Amniotic epithelial cell (primary cell): Measurements from ENCODE around the gene COPS4.
"Not testable (repeated sequence)": the region's sequence is repeated elsewhere in the genome, so short reads cannot be mapped to it uniquely, and the experiment has no call there.

Source experiments
- DNase-seq: peaks from one replicate; pipeline ENCODE4 v3.0.0-alpha.2; 2010; ENCODE audit warnings: low read depth

Gene COPS4

DNA sequence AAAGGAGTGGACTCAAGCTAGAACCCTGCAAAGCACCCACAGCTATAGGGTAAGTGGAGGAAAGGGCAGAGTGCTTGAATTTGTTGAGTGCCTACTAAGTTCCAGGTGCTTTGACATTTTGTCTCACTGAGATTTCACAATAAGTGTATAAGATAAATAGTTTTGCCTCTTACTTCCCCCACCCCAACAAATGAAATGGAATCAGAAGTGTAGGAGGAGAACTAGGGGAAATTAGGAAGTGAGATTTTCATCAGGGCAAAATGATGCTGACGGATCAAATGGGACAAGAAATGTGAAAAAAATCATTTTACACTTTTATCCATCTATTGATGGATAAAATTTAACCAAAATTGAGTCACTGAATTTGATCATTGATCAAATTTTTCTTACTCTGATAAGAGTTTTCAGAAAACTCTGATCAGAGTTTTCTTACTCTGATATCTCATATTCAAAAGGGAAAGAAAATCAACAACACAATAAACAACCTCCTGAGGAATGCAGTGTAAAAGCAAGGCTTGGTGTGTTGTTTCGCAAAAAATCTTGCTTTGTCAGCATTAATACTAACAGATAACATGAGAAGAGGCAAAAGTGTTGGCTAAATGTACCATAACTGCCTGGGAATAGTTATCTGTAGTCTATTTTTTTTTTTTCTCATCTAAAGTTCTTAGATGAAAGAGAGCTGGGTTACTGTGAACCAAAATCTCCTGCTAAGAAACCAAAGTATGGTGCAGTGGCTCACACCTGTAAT lies 54.6 kb downstream of the COPS4 start:
- DNase-seq, result no peak

DNA sequence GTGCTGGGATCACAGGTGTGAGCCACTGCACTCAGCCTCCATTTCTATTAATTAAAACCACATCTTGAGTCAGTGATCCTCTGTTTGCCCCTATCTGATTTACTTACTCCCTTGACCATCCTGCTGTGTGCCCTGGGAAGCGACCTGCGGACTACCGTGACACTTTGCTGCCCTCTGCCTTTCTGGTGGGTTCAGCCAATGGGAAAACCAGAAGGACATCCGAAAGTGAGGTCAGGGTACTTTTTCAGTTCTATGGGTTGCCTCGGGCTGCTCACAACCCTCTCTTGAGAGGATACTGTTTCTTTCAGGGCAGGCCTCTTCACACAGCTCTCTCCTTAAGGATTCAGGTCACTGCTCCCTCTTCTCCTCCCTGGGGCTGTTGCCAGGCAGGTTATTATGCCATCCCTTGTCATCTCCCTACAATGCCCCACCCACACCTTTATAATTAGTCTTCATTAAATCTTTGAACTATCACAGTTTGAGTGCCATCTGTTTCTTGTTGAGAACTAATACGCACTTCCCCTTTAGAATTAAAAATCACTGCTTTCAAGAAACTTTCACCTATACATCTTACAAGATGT lies 58.2 kb downstream of the COPS4 start:
- DNase-seq, result no peak

DNA sequence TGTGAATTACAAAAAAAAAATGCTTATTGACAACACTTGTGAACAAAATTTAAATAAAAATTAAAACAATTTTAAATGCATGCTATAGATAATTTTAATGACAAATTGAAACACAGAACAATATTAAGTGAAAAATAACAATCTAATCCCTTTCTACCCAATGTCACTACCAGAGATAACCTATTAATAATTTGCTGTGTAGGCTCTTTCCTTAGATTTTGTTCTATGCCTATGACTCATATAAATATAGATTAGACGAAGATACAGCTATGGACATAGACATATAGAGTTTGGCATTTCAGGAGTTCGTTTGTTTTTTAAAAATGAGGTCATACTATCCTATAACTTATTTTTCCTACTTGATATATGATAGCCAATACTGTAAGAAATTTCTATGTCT lies 61.4 kb downstream of the COPS4 start:
- no peak for DNase-seq

DNA sequence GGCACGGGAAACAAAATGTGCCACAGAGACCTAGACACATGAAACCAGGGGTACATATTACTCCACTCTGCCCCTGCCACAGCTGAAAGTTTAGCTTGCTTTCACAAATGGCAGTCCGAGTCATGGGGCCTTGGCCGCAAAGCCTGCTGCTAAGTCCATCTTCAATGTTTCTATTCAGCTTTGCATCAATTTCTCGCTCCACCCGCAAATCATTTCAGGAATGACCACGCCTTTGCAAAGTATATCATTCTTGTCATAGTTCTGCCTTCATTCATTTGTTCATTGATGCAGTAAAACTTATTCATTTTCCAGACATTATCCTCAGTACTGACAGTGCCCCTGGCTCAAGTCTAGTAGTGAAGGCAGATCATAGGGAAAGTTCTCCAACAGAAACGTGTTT lies 70.0 kb downstream of the COPS4 start:
- DNase-seq, result no peak

DNA sequence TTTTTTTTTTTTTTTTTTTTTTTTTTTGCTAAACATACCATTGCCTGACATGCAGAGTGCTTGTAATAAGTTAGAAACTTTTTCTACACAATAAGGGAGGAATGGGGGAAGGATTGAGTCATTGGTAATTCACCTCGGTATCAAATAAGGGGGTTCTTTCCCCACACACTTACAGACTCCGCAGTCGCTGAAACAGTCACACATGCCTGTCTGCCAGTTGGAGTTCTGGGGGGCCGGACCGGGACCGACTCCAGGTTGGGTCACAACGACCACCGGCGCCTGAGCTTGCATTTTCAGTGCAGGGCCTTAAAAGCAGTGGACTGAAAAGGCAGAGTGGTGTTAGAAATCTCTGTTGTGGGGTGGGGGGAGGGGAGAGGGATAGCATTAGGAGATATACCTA lies 72.6 kb downstream of the COPS4 start:
- DNase-seq, result no peak

DNA sequence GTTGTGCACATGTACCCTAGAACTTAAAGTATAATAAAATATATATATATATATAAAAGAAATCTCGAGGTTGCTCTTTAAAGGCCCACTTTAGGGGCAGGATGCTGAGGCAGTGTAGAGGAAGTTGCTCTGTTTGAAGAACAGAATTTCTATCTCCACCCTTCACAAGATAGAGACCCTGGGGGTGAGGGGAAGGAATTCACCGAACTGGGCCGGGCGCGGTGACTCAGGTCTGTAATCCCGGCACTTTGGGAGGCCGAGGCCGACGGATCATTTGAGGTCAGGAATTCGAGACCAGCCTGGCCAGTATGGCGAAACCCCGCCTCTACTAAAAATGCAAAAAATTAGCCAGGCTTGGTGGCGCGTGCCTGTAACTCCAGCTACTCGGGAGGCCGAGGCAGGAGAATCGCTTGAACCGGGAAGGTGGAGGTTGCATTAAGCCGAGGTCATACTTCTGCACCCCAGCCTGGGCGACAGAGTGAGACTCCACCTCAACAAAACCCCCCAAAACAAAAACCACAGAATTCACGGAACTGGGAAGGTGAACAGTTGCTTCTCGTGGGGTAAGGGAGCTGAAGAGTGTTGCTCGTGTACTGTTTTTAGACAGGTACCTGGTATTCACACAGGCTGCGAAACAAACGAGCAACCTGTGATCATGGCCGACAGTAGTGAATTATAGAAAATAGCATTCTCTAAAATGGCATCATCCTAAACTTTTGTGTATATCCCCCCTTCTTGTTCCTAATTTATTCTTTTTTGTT lies 73.3 kb downstream of the COPS4 start:
- DNase-seq, result no peak

DNA sequence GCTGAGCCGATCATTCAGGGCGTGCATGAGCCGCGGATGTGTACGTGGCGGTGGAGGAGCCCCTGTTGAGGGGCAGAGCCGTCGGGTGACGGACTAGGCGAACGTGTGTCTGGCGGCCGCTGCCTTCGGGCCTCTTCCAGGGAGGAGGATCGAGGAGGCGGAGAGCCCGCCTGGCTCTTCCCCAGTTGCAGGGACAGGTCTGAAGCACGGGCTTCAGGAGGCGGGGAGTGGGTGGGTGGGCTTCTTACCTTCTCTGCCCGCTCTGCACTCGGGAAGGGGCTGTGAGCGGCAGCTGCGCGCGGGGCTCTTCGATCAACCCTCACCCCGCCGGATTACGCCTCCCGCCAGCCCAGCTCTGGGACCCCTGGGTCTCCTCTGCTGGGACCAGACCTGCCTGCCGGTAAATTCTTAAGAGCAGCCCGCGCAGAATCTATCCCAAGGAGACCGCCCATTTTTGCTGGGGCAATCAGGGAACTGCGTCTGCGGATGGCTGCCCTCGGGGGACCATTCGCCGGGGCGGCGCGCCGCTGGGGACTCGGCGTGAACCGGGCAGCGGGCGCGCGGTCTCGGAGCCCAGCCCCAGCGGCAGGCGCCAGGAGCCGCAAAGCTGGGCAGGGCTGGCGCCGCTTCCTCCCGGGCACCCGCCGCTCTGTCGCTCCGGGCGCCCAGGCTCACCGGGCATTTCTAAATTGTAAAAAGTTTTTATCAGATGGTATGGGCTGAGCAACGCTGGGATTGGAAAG lies 74.7 kb downstream of the COPS4 start:
- DNase-seq, result no peak

DNA sequence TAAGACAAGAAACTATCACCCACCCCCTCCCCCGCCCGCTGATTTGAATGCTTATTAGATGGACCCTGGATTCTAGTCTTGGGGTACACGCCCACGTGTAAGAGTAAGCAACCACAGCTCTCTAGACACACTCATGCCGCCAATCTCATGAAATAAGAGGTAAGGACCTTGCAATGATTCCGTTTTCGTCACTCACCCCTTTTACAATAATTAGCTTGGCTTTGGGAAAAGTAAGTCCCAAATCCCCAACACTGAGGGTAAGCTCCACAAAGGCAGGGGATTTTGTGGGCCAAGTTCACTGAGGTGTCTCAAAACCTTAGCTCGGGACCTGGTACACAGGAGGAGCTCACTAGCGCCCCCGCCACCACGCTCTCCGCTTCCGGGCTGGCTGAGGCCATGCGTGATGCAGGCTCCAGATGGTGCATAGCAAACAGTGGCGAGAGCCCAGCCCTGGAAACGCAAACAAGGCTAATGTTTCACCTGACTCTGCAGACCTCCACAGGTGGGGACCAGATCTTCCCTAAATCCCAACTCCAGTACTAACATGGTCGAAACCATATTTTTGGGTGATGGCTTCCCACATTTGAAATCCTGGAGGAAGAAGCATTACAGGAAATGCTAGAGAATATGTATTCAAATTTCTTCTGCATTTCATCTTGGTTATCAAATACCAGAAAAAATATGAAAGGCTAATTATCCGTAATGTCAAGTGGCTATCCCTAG lies 75.4 kb downstream of the COPS4 start:
- DNase-seq, result peak; percentile 66

DNA sequence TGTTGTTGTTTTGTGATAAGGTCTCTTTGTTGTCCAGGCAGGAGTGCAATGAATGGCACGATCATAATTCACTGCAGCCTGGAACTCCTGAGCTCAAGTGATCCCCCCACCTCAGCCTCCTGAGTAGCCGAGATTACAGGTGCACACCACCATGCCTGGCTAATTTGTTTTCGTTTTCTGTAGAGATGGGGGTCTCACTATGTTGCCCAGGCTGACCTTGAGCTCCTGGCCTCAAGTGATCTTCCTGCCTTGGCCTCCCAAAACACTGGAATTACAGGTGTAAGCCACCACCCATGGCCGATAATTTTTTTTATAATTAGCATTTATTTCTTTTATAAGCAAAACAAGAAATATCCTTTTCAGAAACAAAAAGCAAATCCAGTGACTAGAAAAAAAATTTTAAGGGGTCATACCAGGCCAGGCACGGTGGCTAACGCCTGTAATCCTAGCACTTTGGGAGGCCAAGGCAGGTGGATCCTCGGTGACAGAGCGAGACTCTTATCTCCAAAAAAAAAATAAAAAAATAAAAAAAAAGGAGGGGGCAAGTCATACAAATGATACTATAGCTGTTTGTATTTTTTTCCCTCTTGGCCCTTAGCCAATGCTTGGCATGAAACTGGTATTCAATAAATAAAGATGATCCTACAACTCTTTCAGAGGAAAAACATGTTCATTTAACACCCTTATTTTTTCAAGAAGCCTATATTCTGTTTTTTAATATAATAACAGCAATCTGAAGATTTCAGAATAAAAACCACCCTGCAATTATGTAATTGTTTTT lies 76.2 kb downstream of the COPS4 start:
- no peak for DNase-seq

DNA sequence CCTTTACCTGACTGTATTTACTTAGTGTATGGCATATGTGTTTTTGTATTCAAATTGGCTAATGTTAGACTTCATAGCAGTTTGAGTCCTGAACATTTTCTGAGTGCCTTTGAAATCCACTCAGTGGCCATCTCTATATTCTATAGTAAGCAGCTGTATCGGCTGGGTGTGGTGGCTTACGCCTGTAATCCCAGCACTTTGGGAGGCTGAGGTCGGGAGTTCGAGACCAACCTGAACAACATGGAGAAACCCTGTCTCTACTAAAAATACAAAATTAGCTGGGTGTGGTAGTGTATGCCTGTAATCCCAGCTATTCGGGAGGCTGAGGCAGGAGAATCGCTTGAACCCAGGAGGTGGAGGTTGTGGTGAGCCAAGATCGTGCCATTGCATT lies 76.8 kb downstream of the COPS4 start:
- not testable (repeated sequence) for DNase-seq

DNA sequence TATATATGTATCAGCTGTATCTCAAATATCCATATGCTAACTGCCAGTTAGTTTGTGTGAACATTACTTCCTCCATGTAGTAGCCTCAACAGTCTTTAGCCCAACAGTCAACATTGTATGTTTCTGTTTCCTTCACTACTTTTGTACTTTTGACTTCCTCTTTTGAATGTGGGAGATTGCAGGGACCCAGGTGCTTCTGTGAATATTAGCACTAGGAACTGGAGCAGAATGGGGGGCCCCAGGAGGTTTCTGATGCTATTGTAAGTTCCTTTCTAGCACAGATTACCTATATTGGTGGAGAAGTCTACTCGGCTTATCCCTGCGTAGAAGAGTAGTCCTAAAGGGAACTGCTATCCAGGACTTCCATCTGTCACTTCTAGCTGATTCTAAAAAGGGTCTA lies 77.2 kb downstream of the COPS4 start:
- DNase-seq, result no peak

DNA sequence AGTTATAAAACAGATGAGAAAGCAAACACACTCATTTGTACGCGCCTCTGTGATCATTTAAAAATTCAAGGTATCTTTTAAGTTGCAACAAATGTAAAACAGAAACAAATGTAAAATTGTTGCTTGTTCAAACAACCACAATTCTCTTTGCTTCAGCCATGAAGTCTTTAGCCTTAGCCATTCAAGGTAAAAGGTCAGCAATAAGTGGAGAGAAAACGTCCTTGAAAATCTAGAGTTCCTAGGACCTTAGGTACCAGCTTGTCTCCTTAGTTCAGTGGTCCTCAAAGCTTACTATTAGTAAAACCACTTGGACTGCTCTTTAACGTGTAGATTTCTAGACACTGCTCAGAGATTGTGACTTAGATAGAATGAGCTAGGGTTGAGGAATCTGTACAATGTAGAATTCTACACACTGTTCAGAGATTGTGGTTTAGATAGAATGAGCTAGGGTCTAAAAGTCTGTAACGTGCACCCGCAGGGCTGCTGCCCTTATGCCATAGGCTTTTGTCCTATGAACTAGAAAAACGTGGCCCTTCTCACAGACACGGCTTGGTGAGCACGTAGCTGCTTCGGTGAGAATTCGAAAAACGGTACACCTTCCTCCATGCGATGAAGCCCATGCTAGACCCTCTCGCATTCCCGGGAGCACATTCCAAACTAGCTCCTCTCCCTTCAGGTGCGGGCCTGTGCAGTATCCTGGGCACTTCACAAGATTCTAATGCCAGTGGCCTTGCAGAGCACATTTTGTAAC lies 77.9 kb downstream of the COPS4 start:
- DNase-seq, result peak; percentile 72

DNA sequence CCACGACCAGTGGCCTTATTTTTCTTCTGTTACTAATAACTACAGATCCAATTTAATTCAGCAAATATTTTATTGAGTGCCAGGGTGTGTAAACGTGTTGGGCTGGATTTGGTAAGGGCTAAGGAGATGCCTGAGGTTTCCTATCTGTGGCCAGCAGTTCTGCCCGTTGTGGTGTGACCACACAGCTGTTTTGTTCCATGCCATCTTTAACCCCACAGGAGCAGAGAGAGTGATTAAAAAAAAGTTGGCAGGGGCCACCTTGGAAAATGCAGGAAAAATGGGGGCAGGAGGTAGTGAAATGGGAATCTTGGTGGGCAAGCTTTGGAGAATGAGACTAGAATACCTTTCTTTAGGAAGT lies 78.4 kb downstream of the COPS4 start:
- DNase-seq, result peak; percentile 44

DNA sequence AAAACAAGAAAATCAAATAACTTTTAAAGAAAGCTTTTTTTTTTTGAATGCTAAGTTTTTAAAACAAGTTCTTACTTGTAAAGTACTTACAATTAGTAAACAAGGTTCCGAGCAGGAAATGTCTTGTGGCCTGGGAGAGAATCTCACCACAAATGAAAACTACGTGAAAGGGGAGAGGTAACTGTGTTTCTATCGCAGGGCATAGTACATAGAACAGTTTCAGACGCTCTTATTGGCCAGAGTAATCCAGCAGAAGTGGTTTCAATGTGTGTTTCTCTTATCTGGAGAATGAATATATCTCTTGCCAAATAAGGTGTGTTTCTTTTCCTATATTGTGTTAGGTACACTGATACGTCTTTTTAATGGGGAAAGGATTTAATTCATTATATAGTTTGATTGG lies 79.6 kb downstream of the COPS4 start, which contains the start of gene PLAC8:
PLAC8 (minus strand) TSS at position 154 of the 400 bp plus-strand sequence. CDS start 6,808 bp downstream, outside the sequence.
- DNase-seq, result peak; percentile 59

DNA sequence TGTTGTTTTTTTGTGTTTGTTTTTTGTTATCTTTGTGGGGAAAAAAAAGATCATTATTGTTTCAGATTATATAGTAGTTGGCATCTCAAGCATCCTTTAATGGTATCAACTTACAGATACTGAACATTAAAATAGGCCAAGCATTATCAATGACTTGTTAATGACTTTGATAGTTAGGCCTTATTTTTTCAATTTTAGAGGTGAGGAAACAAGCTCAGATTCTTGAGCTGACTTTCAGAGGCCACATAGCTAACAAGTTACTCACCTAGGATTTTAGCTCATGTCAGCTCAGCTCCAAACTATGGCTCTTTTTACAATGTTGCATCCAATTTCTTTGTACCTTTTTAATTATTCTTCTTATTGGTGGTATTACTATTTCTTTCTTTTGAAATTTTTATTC lies 80.0 kb downstream of the COPS4 start:
- peak; percentile 66 for DNase-seq

DNA sequence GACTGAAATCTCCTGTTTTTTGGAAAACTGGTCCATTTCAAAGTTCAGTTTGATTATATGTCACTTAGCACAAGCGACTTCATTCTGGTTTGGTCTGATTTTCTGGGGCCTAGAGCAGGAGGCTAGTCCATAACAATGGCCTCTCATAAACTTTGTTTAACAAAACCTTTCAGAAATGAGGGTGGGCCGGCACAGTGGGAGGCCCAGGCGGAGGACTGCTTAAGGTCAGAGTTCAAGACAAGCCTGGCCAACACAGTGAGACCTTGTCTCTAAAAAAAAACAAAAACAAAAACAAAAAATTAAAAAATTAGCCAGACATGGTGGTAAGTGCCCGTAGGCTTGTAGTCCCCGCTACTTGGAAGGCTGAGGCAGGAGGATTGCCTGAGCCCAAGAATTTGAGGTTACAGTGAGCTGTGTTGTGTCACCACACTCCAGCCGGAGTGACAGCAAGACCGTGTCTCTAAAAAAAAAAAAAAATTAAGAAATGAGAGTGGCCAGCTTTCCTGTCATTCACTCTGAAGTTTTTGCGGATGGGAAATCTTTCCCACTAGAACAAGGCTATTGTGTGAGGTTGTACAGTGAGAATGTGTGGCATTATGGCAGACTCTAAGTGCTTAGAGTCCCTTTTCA lies 80.8 kb downstream of the COPS4 start:
- no peak for DNase-seq

DNA sequence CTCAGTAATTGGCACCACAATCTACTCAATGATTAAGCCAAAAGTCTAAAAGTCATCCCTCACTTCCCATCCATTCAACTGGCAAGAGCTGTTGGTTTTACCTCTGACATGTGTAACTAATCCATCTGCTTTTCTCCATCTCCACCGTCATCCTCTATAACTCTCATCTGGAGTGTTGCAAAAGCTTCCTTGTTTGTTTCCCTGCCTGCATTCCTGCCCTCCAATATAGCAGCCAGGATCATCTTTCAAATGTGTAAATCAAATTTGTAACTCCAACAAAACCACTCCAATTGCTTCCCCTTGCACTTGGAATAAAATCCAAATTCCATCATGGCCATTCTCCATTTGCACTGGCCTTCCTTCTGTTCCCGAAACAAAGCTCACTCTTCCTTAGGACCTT lies 83.9 kb downstream of the COPS4 start:
- peak; percentile 41 for DNase-seq

DNA sequence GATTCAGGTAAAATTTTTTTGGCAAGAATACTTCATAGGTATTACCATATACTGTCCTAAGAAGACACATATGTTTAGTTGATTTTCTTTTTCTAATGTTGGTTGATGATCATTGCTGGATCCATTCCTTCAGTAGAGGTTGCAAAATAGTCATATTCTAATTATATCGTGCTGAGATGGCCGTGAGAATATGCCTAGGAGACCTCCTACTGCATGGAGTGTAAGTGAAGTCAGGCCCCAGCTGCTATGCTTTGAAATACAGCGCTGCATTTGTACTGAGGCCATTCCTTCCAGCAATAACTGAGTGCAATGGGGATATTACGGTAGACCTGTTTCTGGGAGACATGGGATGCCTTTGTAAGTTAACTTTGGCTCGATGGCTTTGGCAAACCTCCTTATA lies 86.3 kb downstream of the COPS4 start:
- DNase-seq, result no peak

DNA sequence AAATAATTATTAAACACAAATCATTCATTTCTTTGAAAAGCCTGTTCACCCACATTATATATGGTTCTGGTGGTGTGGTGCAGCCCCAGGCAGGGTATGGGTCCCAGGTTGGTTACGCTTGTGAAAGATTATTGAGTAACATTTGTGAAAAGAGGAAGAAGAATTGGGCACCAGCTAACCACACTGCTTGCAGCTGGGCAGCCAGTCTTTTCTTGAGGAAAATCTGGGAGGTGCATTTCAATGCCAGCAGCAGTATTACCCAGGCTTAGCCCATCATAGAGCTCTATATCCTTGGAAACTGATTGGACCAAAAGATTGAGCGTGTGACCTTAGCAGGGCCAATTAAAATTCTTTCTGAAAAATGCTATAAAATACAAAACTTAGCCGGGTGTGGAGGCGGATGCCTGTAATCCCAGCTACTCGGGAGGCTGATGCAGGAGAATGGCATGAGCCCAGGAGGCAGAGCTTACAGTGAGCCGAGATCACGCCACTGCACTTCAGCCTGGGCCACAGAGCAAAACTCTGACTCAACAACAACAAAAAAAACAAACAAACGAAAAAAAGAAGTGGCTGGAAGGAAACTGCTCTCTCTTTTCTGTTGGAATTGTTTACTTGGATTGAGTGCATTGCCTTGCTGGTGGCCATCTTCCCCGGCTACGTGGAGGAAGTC lies 89.3 kb downstream of the COPS4 start:
- no peak for DNase-seq
